Trophoblast cell (in vitro differentiated cells and primary cell): ENCODE results near the gene ZNF618.

Experiments used
- DNase-seq, 2 donors: peaks; one replicate each; pipeline ENCODE4 v3.0.0-alpha.2; 2016
- H2AFZ ChIP-seq: 2 replicates; pipeline ENCODE4 v1.6.1; 2013; ENCODE audit warnings: low read length, moderate library complexity, mild to moderate bottlenecking; ENCODE audit not compliant: insufficient read depth, poor library complexity
- H2AK5ac ChIP-seq: 2 replicates; pipeline ENCODE4 v1.6.1; 2013; ENCODE audit warnings: mild to moderate bottlenecking, low read length
- H2BK120ac ChIP-seq: 2 replicates; pipeline ENCODE4 v1.6.1; 2013; ENCODE audit warnings: low read length, mild to moderate bottlenecking, moderate library complexity; ENCODE audit not compliant: insufficient read depth, poor library complexity
- H2BK12ac ChIP-seq: 2 replicates; pipeline ENCODE4 v1.6.1; 2013; ENCODE audit warnings: mild to moderate bottlenecking, low read length, moderate library complexity
- H2BK5ac ChIP-seq: 2 replicates; pipeline ENCODE4 v1.6.1; 2013; ENCODE audit warnings: low read length, low read depth, moderate library complexity, mild to moderate bottlenecking; ENCODE audit not compliant: poor library complexity
- H3K14ac ChIP-seq: 2 replicates; pipeline ENCODE4 v1.6.1; 2013; ENCODE audit warnings: mild to moderate bottlenecking, low read length
- H3K18ac ChIP-seq: 2 replicates; pipeline ENCODE4 v1.6.1; 2013; ENCODE audit warnings: mild to moderate bottlenecking, low read length
- H3K23ac ChIP-seq: 2 replicates; pipeline ENCODE4 v1.6.1; 2013; ENCODE audit warnings: low read length
- H3K27ac ChIP-seq: 2 replicates; pipeline ENCODE4 v1.5.1; 2013; ENCODE audit warnings: low read depth, mild to moderate bottlenecking, inconsistent platforms, low read length, moderate library complexity
- H3K27me3 ChIP-seq: 2 replicates; pipeline ENCODE4 v1.6.1; 2013; ENCODE audit warnings: inconsistent platforms, mild to moderate bottlenecking, low read length, moderate library complexity; ENCODE audit not compliant: insufficient read depth
- H3K36me3 ChIP-seq, 2 experiments: 1 replicate in 1 of 2; 2 replicates in 1 of 2; pipeline ENCODE4 v1.6.1; 2013; ENCODE audit warnings: low read length in 2 of 2, mild to moderate bottlenecking in 2 of 2, moderate library complexity in 1 of 2; ENCODE audit not compliant: insufficient read depth in 2 of 2, control insufficient read depth in 1 of 2
- H3K4ac ChIP-seq: 2 replicates; pipeline ENCODE4 v1.6.1; 2013; ENCODE audit warnings: low read depth, mild to moderate bottlenecking, low read length, moderate library complexity
- H3K4me1 ChIP-seq, 2 experiments: 1 replicate in 1 of 2; 2 replicates in 1 of 2; pipeline ENCODE4 v1.6.1; 2013; ENCODE audit warnings: low read length in 2 of 2, mild to moderate bottlenecking in 2 of 2, moderate library complexity in 1 of 2; ENCODE audit not compliant: insufficient read depth in 2 of 2, control insufficient read depth in 1 of 2
- H3K4me2 ChIP-seq: 2 replicates; pipeline ENCODE4 v1.6.1; 2013; ENCODE audit warnings: inconsistent platforms, mild to moderate bottlenecking, low read length, moderate library complexity
- H3K4me3 ChIP-seq: 2 replicates; pipeline ENCODE4 v1.5.1; 2013; ENCODE audit warnings: mild to moderate bottlenecking, low read depth, low read length, inconsistent platforms
- H3K79me1 ChIP-seq: one replicate; pipeline ENCODE4 v1.6.1; 2013; ENCODE audit warnings: low read length
- H3K79me2 ChIP-seq: 2 replicates; pipeline ENCODE4 v1.6.1; 2013; ENCODE audit warnings: low read length, mild to moderate bottlenecking; ENCODE audit not compliant: control insufficient read depth, insufficient read depth, poor library complexity
- H3K9ac ChIP-seq: 2 replicates; pipeline ENCODE4 v1.6.1; 2013; ENCODE audit warnings: mild to moderate bottlenecking, low read length
- H3K9me3 ChIP-seq: 2 replicates; pipeline ENCODE4 v1.6.1; 2013; ENCODE audit warnings: low read depth, mild to moderate bottlenecking, control low read depth, inconsistent platforms, low read length; ENCODE audit not compliant: insufficient read depth
- H4K12ac ChIP-seq: 2 replicates; pipeline ENCODE4 v1.6.1; 2013; ENCODE audit warnings: low read depth, mild to moderate bottlenecking, low read length, moderate library complexity
- H4K8ac ChIP-seq: 2 replicates; pipeline ENCODE4 v1.6.1; 2013; ENCODE audit warnings: low read depth, mild to moderate bottlenecking, low read length, moderate library complexity
- H4K91ac ChIP-seq: one replicate; pipeline ENCODE4 v1.6.1; 2013; ENCODE audit warnings: low read depth, mild to moderate bottlenecking, low read length, moderate library complexity
- WGBS: extraction: QIAGEN DNeasy Blood & Tissue Kit; methylation state at CpG from one replicate; pipeline ENCODE4 v1.1.7; 2013; ENCODE audit warnings: missing lambda C conversion rate; ENCODE audit not compliant: insufficient read length, insufficient coverage; ENCODE audit errors: extremely low coverage; 5-methylcytosine and 5-hydroxymethylcytosine counted together

Gene ZNF618

DNA sequence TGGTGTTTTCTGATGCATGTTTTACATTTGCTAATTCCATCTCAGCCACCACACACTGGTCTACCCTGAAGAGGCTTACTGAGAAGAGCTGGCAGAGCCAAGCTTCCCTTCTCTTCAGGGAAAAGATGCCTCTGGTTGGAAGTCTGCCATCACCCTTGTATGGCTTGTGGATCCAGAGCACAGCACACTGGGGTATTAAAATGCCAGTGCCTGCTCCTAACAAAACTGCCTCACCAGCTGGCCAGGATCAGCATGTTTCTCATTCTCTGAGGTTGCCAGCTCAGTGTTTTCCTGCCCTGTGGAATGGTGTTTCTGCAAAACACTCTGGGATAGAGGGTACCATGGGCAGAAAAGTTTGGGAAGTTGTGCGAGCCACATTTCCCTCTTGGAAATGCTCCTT, 31.6 kb upstream of the ZNF618 start:
- no CpG with 5 or more reads among the region's 1 CpG for WGBS
- no peak overlapping the region for H3K4me3 ChIP-seq

DNA sequence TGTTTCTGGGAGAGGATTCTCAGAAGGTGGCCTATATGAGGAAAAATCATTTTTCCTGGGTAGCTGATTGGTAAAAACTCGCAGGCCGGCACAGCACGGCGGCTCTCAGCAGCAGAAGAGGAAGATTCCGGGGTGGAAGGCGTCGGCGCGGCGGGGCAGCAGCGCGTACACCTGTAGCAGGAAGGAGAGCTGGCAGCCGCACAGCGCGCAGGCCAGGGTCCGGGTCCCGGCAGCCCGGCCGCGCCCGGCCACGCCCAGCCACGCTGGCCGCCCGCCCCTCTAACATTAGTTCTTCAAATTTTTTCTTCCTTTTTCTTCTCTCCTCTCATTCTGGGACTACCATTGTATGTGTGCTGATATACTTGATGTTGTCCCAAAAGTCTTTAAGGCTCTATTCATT, 24.8 kb upstream of the ZNF618 start:
- Histone ChIP-seq H2AFZ (no peak overlapping the region), H4K12ac (no peak overlapping the region), H4K8ac (no peak overlapping the region), H3K4me3 (no peak overlapping the region), H3K18ac (no peak overlapping the region), H2BK5ac (no peak overlapping the region), H3K9ac (no peak overlapping the region), H3K4me1 (no peaks in the 10 kb centered on the region), H3K4ac (no peak overlapping the region), H3K9me3 (peaks cover 1% of the 10 kb centered on the region), H3K27ac (no peak overlapping the region), H3K4me2 (no peak overlapping the region), H3K14ac (no peak overlapping the region), H4K91ac (no peak overlapping the region), H2BK120ac (no peak overlapping the region), H3K27me3 (no peaks in the 10 kb centered on the region), H3K23ac (no peak overlapping the region), H2AK5ac (no peak overlapping the region), H3K79me2 (no peaks in the 10 kb centered on the region), H3K36me3 (no peaks in the 10 kb centered on the region), H3K79me1 (no peaks in the 10 kb centered on the region), H2BK12ac (no peak overlapping the region)
- no CpG with 5 or more reads among the region's 25 CpGs for WGBS
- DNase-seq: no peak

More for the DNA sequence above, 31.6 kb upstream of the ZNF618 start:
- no peak overlapping the region for H3K27ac ChIP-seq
- H4K12ac ChIP-seq: no peak overlapping the region
- no peaks in the 10 kb centered on the region for H3K4me1 ChIP-seq
- H3K18ac ChIP-seq: no peak overlapping the region
- H2AFZ ChIP-seq: no peak overlapping the region
- H4K8ac ChIP-seq: no peak overlapping the region
- no peak overlapping the region for H2BK5ac ChIP-seq
- no peak overlapping the region for H2BK12ac ChIP-seq
- no peak for DNase-seq
- H3K36me3 ChIP-seq: no peaks in the 10 kb centered on the region
- H2BK120ac ChIP-seq: no peak overlapping the region
- H3K27me3 ChIP-seq: no peaks in the 10 kb centered on the region
- no peak overlapping the region for H3K4me2 ChIP-seq
- no peaks in the 10 kb centered on the region for H3K79me2 ChIP-seq
- H4K91ac ChIP-seq: no peak overlapping the region
- H3K9me3 ChIP-seq: peaks cover 5% of the 10 kb centered on the region
- H2AK5ac ChIP-seq: no peak overlapping the region
- peak overlapping the region; percentile 34 for H3K9ac ChIP-seq
- H3K23ac ChIP-seq: no peak overlapping the region
- no peak overlapping the region for H3K4ac ChIP-seq
- H3K14ac ChIP-seq: no peak overlapping the region
- no peaks in the 10 kb centered on the region for H3K79me1 ChIP-seq

DNA sequence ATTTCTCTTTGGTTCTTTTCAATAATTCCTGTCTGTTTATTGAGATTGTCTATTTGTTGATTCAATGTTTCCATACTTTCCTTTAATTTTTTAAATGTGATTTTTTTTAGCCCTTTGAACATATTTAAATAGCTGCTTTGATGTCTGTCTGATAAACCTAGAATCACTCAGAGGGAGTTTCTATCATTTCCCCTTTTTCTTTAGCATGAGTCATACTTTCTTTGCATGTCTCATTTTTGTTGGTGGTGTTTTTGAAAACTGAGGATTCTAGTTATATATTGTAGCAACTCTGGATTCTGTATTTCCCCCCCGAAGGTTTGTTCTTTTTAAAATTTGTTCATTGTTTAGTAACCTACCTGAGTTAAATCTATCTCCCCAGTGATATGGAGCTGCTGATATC, 24.2 kb upstream of the ZNF618 start:
- Histone ChIP-seq H3K9ac (no peak overlapping the region), H3K27me3 (no peaks in the 10 kb centered on the region), H3K79me2 (no peaks in the 10 kb centered on the region), H3K79me1 (no peaks in the 10 kb centered on the region), H2BK5ac (no peak overlapping the region), H3K36me3 (no peaks in the 10 kb centered on the region), H3K18ac (no peak overlapping the region), H3K4me3 (no peak overlapping the region), H4K91ac (no peak overlapping the region), H2BK120ac (no peak overlapping the region), H2AFZ (no peak overlapping the region), H4K12ac (no peak overlapping the region), H3K27ac (no peak overlapping the region), H3K4me2 (no peak overlapping the region), H2AK5ac (no peak overlapping the region), H3K4me1 (no peaks in the 10 kb centered on the region), H3K14ac (no peak overlapping the region), H3K23ac (no peak overlapping the region), H3K4ac (no peak overlapping the region), H2BK12ac (no peak overlapping the region), H3K9me3 (peaks cover 1% of the 10 kb centered on the region), H4K8ac (no peak overlapping the region)
- WGBS: no CpG with 5 or more reads among the region's 1 CpG
- no peak for DNase-seq

- H3K23ac ChIP-seq: no peak overlapping the region
Observed at GRCh38 chr9:113853333-113853732, 22.8 kb upstream of the ZNF618 start.

More at GRCh38 chr9:113853333-113853732, 22.8 kb upstream of the ZNF618 start:
- no peak overlapping the region for H3K18ac ChIP-seq
- H3K4me3 ChIP-seq: no peak overlapping the region
- H2BK5ac ChIP-seq: no peak overlapping the region
- H3K36me3 ChIP-seq: no peaks in the 10 kb centered on the region
- H4K91ac ChIP-seq: no peak overlapping the region
- WGBS: no CpG with 5 or more reads among the region's 2 CpGs
- H3K9ac ChIP-seq: no peak overlapping the region
- H3K4ac ChIP-seq: no peak overlapping the region
- DNase-seq: no peak
- H2AFZ ChIP-seq: no peak overlapping the region
- H2BK12ac ChIP-seq: no peak overlapping the region
- no peaks in the 10 kb centered on the region for H3K27me3 ChIP-seq
- no peaks in the 10 kb centered on the region for H3K79me2 ChIP-seq
- no peak overlapping the region for H4K12ac ChIP-seq
- H3K9me3 ChIP-seq: no peaks in the 10 kb centered on the region
- H3K4me2 ChIP-seq: no peak overlapping the region
- no peak overlapping the region for H3K27ac ChIP-seq
- no peak overlapping the region for H3K14ac ChIP-seq
- H2BK120ac ChIP-seq: no peak overlapping the region
- no peak overlapping the region for H2AK5ac ChIP-seq
- no peak overlapping the region for H4K8ac ChIP-seq
- H3K79me1 ChIP-seq: no peaks in the 10 kb centered on the region
- no peaks in the 10 kb centered on the region for H3K4me1 ChIP-seq
